Endothelial cell of coronary artery (primary cell): Measurements from ENCODE around the gene DDX52. TPM values are rescaled to one million over a fixed set of nuclear protein-coding genes. Genes with fewer than 3 reads are reported as not detected.

Source experiments
- total RNA-seq: library from RNA; depleted of rRNA; stranded (reverse); fragments of >200 nt; gene quantifications from 2 replicates; pipeline ENCODE4 v1.2.3, GENCODE V29; 2014

The DDX52 gene
- 25.5 and 34.9 TPM in 2 replicates for total RNA-seq

DNA sequence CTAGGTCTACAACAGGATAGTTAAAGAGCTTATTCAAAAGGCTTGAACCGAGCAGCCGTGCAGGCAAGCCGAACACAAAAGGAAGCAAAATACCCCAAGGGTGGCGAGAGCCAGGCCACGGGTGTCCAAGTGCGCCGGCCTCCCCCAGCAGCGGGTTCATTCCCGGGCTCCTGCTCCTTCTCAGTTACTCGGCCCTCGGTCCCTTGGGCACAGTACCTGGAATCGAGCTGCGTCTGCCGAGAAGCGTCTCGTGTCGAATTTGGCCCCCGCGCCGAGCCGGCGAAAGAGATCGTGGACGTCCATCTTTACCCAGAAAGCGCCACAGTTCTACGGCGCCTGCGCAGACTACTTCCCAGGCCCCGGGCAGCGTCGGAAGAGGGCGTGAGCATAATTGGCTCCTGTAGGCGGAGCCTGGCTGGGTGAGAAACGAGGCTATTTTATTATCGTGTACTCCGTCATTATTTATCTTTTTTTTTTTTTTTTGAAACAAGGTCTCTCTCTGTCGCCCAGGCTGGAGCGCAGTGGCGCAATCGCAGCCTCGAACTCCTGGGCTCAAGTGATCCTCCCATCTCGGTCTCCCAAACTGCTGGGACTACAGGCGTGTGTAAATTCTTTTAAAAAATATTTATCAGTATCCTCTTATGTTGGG lies at the start of gene DDX52:
Gene DDX52, minus strand, starts transcription at position 329 of the 649 bp plus-strand sequence. Its CDS starts 26 bp downstream, at position 303.

GRCh38 chr17:37609170-37610040 lies 33.8 kb downstream of the DDX52 start, which contains the start of gene SYNRG:
SYNRG (minus strand) TSS chr17:37609418; CDS start chr17:37609355, 63 bp downstream.

Other genes with a start within 250 kb of the DDX52 start
- 27.9 and 37.4 TPM in 2 replicates for gene ACACA, start 236.6 kb downstream of the DDX52 start, total RNA-seq
- gene TADA2A, start 236.6 kb downstream of the DDX52 start, total RNA-seq = 18.2 and 22.0 TPM in 2 replicates
- gene DUSP14, start 153.6 kb downstream of the DDX52 start, total RNA-seq = 27.3 and 33.5 TPM in 2 replicates
- gene SYNRG, start 34.0 kb downstream of the DDX52 start, total RNA-seq = 9.0 and 15.0 TPM in 2 replicates
- gene HNF1B, start 101.6 kb upstream of the DDX52 start, total RNA-seq = not detected in 2 replicates